ENCODE results near the gene NEAT1.

NEAT1 gene

DNA sequence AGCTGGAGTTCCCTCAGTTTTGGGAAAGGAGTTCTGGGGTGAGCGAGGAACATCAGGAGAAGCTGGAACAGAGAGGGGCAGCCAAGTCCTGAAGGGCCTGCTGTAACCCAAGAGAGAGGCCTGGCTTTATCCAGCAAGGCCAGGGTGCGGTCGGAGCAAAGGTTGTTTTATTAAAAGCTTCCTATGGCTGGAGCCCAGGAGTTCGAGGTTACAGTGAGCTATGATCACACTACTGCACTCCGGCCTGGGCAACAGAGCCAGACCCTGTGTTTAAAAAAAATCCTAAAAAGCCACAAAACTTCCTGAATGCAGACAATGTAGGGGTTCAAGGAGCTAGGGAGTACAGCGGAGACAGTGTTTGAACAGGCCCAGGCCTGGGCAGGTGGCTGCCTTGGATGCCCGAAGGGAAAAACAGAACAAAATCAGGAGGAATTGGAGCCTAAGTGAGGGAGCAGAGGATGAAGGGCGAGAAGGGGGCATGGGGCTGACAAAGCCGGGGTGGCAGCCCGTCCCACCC lies 54.1 kb downstream of the NEAT1 start:
- POLR2A ChIA-PET: interaction anchor here (0.7 to 15.6 kb wide), 16 partner anchors 10 to 144 kb away, joined by 3 to 1783 read pairs (median 5); partner anchors contain the start of genes MALAT1, NEAT1 and SLC25A45
- no peak for TF ChIP-seq FOXK2 (IDR thresholded peaks at IDR 0.05)
- CTCF ChIA-PET: interaction anchor here (0.7 to 1.1 kb wide), 3 partner anchors 22 to 65 kb away, joined by 3 to 5 read pairs (median 3); partner anchors contain the start of gene MALAT1
- DNase-seq (ENCODE audit: extremely low spot score): no peak

DNA sequence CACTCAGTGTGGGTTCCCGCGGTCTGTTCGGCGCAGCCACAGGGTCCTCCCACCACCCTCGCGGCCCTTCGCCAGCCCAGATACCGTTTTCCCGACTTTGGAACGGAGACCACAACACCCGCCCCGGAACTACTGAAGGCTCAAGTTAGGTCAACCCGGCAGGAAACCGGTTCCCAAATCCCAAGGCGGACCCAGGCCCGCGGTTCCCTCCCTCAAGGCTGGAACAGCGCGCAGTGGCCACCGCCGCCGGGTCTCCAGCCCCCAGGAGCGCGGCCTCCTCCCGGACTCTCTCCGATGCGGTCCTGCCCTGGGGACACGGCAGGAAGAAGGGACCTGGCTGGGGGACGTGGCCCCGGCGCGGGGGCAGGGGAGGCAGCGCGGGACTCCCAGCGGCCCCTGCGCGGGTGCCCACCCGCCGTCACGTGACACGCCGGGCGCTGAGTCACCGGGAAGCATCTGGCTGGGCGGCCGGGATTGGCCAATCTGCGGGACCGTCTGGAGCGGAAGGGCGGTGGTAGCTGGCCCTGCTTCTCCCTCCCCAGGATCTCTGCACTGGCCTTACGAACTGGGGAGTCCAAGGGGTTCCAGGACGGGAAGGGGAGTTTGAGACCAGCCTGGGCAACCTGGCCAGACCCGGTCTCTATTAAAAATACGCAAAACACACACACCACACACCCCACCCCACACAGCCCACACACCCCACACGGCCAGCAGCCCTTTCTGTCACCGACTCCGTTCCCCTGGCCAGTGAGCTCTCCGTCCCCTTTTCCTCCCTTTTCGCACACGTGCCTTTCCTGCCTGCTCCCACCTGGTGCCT lies 54.8 kb downstream of the NEAT1 start:
- ChIA-PET POLR2A (interaction anchor here (0.8 to 15.6 kb wide), 20 partner anchors 8 to 144 kb away, joined by 3 to 1783 read pairs (median 5); partner anchors contain the start of genes MALAT1, NEAT1 and SLC25A45), CTCF (interaction anchor here (0.9 to 1.2 kb wide), 3 partner anchors 21 to 64 kb away, joined by 3 to 4 read pairs (median 4); no protein-coding TSS in a partner anchor)
- no peak for TF ChIP-seq TARDBP (IDR thresholded peaks at IDR 0.05)
- TF ChIP-seq L3MBTL2 (conservative IDR thresholded peaks at IDR 0.05): peak; percentile 83
- peak; percentile 69; the same call in 1 of the 2 replicates for TF ChIP-seq HDGF (IDR thresholded peaks at IDR 0.05; ENCODE audit: borderline replicate concordance)
- no peak for TF ChIP-seq LEF1 (IDR thresholded peaks at IDR 0.05; ENCODE audit: borderline replicate concordance)
- peak; percentile 91 for DNase-seq (ENCODE audit: extremely low spot score)

DNA sequence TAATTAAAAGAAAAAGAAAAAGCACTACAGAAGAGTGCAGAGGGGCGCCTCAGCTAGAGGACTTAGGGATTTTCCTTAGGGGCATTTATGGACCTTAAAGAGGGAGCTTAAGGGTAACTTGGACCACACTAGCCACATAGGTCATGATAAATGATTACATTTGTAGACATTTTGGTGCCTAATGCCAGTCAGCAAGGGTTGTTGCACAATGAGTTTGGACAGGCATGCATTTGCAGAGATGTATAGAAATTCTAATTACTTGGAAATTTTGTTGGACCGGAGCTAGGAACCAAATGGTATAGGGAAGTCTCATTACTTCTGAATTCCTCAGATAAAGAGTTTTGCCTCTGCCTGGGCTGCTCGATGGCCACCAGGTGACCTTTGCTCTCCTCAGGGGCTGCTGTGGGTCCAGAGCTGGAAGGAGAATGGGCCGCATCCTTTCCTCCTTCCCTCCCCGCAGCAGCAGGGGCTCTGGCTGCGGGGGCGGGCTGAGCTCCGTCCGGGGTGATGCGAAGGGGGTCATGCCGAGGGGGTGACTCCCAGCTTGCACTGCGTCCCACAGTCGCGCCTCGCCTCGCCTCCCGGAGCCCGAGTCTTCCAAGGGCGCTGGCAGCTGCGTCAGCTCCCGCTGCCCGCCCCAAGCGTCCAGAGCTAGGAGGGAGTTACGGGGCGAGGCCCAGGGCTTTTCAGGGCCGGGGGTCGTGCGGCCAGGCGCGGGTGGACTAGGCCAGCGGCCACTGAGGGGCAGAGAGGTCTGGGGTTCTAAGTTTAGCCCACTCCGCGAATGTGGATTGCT lies 56.0 kb downstream of the NEAT1 start:
- POLR2A ChIA-PET: interaction anchor here (0.9 to 15.6 kb wide), 10 partner anchors 9 to 134 kb away, joined by 3 to 1783 read pairs (median 4); partner anchors contain the start of genes MALAT1, NEAT1 and SLC25A45
- DNase-seq (ENCODE audit: extremely low spot score): no peak
- CTCF ChIA-PET: interaction anchor here (0.9 to 1.9 kb wide), 10 partner anchors 9 to 148 kb away, joined by 3 to 11 read pairs (median 5); no protein-coding TSS in a partner anchor
- TF ChIP-seq L3MBTL2 (conservative IDR thresholded peaks at IDR 0.05): no peak

DNA sequence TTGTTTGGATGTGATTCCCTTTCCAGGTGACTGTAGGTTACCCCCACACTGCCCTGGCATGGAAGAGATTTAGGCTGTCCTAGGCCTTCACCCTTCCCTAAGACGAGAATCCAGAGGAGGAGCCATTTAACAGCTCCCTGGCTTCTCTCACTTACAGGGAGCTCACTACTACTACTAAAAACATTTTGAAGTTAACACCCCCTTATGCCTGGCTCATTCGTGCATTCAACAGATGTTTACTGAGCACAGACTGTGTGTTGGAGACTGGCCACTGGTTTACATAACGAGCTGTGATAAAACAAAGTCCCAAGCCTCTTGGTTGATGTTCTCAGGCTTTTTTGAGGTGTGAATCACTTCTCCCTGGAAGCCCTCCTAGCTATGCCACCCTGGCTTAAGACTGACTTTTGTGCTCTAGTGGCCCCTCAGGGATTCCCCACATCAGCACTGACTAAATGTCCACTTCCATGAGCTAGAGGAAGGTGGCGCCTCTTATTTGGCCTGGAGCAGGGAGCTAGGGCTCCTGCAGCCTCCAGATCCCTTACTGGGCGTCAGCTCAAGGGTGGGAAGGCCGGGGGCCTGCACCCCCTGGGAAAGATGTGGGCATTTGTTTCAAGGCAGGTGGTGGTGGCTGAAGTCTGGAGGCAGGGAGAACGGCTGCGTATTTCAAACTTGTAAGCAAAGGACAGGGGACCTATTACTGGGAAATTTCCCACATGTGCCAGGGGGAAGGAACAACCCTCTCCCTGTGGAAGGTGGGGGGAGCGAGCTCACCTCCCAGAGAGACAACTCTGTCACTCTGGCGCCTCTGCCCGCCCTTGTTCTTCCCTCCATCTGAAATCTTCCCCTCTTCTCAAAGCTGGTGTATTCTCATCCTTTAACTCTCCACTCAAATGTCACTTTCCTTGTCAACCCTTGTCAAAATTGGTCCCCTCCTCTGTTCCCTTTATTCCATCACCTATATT lies 56.9 kb downstream of the NEAT1 start:
- TF ChIP-seq ARNT (IDR thresholded peaks at IDR 0.05) (no peak), ZNF384 (IDR thresholded peaks at IDR 0.05) (no peak), BHLHE40 (IDR thresholded peaks at IDR 0.05; ENCODE audit: borderline replicate concordance) (no peak), FOXM1 (IDR thresholded peaks at IDR 0.05; ENCODE audit: borderline replicate concordance) (no peak), FOXK2 (IDR thresholded peaks at IDR 0.05) (no peak), CTBP1 (IDR thresholded peaks at IDR 0.05; ENCODE audit: borderline replicate concordance) (no peak), TARDBP (IDR thresholded peaks at IDR 0.05) (no peak), FOXA1 (IDR thresholded peaks at IDR 0.05) (no peak), HDGF (IDR thresholded peaks at IDR 0.05; ENCODE audit: borderline replicate concordance) (no peak), LEF1 (IDR thresholded peaks at IDR 0.05; ENCODE audit: borderline replicate concordance) (no peak), ELF4 (IDR thresholded peaks at IDR 0.05) (no peak), NFRKB (IDR thresholded peaks at IDR 0.05) (no peak), SP1 (IDR thresholded peaks at IDR 0.05) (no peak), SUZ12 (IDR thresholded peaks at IDR 0.05) (no peak), L3MBTL2 (conservative IDR thresholded peaks at IDR 0.05) (no peak)
- TF ChIP-seq, protein P1, sequence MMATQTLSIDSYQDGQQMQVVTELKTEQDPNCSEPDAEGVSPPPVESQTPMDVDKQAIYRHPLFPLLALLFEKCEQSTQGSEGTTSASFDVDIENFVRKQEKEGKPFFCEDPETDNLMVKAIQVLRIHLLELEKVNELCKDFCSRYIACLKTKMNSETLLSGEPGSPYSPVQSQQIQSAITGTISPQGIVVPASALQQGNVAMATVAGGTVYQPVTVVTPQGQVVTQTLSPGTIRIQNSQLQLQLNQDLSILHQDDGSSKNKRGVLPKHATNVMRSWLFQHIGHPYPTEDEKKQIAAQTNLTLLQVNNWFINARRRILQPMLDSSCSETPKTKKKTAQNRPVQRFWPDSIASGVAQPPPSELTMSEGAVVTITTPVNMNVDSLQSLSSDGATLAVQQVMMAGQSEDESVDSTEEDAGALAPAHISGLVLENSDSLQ (IDR thresholded peaks at IDR 0.05): no peak
- ChIA-PET CTCF (interaction anchor here (0.5 to 1.9 kb wide), 13 partner anchors 9 to 221 kb away, joined by 3 to 11 read pairs (median 5); partner anchors contain the start of gene MALAT1), POLR2A (interaction anchor here (1.0 to 15.6 kb wide), 3 partner anchors 19 to 104 kb away, joined by 3 to 1783 read pairs (median 163); partner anchors contain the start of genes MALAT1 and NEAT1)
- no peak for DNase-seq (ENCODE audit: extremely low spot score)

DNA sequence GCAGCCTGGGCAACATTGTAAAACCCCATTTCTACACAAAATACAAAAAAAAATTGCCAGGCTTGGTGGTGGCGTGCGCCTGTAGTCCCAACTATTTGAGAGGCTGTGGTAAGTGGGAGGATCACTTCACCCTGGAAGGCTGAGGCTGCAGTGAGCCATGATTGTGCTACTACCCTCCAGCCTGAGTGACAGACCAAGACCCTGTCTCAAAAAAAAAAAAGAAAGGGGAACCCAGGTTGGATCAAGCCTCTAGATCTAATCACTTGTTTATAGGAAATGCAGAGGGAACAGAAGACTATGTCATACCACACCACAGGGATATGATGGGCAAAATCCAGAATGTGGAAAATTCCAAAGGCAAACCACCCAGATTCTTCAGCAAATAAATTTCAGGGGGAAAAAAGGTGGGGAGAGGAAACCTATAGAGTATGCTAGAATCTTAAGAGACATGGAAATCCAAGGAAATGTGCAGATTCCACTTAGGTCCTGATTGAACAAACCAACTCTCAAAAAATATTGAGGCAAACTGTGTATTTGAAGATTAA lies 59.8 kb downstream of the NEAT1 start:
- ChIA-PET POLR2A (interaction anchor here (1.0 to 15.6 kb wide), 4 partner anchors 16 to 59 kb away, joined by 3 to 1783 read pairs (median 300); partner anchors contain the start of genes MALAT1 and NEAT1), CTCF (no interaction called here)
- no peak for DNase-seq (ENCODE audit: extremely low spot score)
- TF ChIP-seq ZNF384 (IDR thresholded peaks at IDR 0.05) (no peak), HDGF (IDR thresholded peaks at IDR 0.05; ENCODE audit: borderline replicate concordance) (no peak), FOXA1 (IDR thresholded peaks at IDR 0.05) (no peak), SP1 (IDR thresholded peaks at IDR 0.05) (no peak), FOXM1 (IDR thresholded peaks at IDR 0.05; ENCODE audit: borderline replicate concordance) (no peak), BHLHE40 (IDR thresholded peaks at IDR 0.05; ENCODE audit: borderline replicate concordance) (no peak), ARNT (IDR thresholded peaks at IDR 0.05) (no peak), L3MBTL2 (conservative IDR thresholded peaks at IDR 0.05) (no peak), CTBP1 (IDR thresholded peaks at IDR 0.05; ENCODE audit: borderline replicate concordance) (no peak), NFRKB (IDR thresholded peaks at IDR 0.05) (no peak), TARDBP (IDR thresholded peaks at IDR 0.05) (no peak)

DNA sequence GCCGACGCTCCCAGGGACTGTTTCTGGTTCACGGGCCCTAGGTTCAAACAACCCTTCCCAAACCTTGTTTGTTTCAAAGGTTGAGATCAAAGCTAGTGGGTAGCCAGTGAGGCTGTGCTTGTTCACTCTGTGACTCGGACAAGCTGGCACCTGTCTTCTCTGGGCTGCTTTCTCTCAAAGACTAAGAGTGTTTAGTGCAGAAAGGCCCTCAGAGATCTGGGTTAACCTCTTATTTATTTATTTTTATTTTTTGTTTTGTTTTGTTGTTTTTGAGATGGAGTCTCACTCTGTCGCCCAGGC lies 63.3 kb downstream of the NEAT1 start:
- CTCF ChIA-PET: interaction anchor here (0.8 to 1.3 kb wide), 2 partner anchors 11 to 14 kb away, joined by 3 to 6 read pairs; no protein-coding TSS in a partner anchor
- TF ChIP-seq CTBP1 (IDR thresholded peaks at IDR 0.05; ENCODE audit: borderline replicate concordance): no peak
- no peak for TF ChIP-seq TARDBP (IDR thresholded peaks at IDR 0.05)
- no peak for TF ChIP-seq FOXM1 (IDR thresholded peaks at IDR 0.05; ENCODE audit: borderline replicate concordance)
- no peak for TF ChIP-seq SP1 (IDR thresholded peaks at IDR 0.05)
- TF ChIP-seq, protein P1 (IDR thresholded peaks at IDR 0.05): no peak
- no peak for TF ChIP-seq SUZ12 (IDR thresholded peaks at IDR 0.05)
- TF ChIP-seq ZNF384 (IDR thresholded peaks at IDR 0.05): no peak
- no peak for TF ChIP-seq L3MBTL2 (conservative IDR thresholded peaks at IDR 0.05)
- TF ChIP-seq LEF1 (IDR thresholded peaks at IDR 0.05; ENCODE audit: borderline replicate concordance): no peak
- no peak for TF ChIP-seq ARNT (IDR thresholded peaks at IDR 0.05)
- TF ChIP-seq FOXK2 (IDR thresholded peaks at IDR 0.05): no peak
- TF ChIP-seq NFRKB (IDR thresholded peaks at IDR 0.05): no peak
- no peak for TF ChIP-seq BHLHE40 (IDR thresholded peaks at IDR 0.05; ENCODE audit: borderline replicate concordance)
- POLR2A ChIA-PET: interaction anchor here (2.2 to 29.4 kb wide), 4 partner anchors 11 to 63 kb away, joined by 6 to 1783 read pairs (median 1015); partner anchors contain the start of genes MALAT1 and NEAT1
- DNase-seq (ENCODE audit: extremely low spot score): no peak

All from HEK293T (cell line).